ENCODE data around the gene LGALS3.

LGALS3 gene

GRCh38 chr14:55115460-55115859 is 13.6 kb upstream of the LGALS3 start:
- no peak for DNase-seq

DNA sequence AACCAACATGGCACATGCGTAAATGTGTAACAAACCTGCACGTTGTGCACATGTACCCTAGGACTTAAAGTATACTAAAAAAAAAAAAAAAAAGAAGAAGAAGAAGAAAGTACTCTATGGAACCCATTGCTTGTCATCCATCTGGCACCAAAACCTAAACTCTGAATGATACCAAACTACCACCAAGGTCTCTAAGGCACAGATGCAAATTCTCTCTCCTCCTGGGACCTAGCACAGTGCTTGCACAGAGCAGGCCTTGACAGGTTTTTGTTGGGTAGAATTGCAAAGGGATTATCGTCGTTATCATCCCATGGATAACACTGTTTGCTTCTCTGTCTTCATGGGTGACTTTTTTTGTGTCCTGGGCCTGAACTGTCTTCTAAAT is 13.2 kb upstream of the LGALS3 start:
- no peak for DNase-seq

- DNase-seq = no peak
Observed at GRCh38 chr14:55116246-55117030, 12.6 kb upstream of the LGALS3 start.

DNA sequence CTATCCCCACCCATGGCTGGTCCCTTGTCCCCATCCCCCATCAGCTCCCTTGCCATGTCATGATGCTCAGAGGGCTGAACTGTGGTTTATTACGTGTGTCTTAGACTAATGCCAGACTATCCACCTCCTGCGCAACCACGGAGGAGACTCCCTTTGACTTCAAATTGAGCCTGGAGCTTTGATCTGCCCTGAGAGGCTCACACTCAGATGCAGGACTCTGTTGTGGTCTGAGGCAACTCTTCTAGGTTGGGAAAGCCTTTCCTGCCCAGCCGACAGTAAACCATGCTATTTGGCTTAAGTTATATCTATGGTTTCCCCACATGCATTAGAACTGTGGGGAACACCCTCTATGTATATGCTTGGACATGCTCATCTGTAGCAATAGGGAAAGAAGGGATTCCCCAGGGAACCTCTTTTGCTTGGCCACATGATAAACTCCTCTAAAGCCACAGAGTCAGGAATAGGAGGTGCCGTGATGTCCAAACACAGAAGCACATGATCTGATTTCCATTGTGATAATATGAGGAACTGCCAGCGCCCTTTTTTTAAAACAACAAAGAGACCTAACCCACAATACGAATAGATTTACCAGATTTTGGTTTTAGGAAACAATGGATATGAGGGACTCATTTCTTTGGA is 11.1 kb upstream of the LGALS3 start:
- peak; percentile 49 for DNase-seq

DNA sequence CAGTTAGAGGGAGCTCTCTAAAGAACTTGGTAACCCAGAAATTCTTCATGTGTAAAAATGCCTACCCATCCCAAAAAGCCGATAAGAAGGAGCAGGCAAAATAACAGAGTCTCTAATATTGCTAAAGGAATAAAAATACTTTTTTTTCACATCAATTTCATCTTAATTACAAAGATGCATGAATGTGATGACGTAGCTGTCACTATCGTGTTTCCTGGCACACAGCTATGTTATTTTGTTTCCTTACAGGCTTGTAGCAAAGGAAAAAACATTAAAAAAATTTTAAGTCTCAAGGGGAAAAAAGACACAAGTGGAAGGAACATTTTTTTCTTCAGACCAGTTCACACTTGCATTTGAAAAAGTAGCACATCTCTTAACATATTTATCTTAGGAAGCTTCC is 10.3 kb upstream of the LGALS3 start:
- no peak for DNase-seq

GRCh38 chr14:55120571-55121495 is 8.2 kb upstream of the LGALS3 start:
- DNase-seq = no peak

- DNase-seq = no peak
Observed at GRCh38 chr14:55121628-55122439, 7.2 kb upstream of the LGALS3 start.

DNA sequence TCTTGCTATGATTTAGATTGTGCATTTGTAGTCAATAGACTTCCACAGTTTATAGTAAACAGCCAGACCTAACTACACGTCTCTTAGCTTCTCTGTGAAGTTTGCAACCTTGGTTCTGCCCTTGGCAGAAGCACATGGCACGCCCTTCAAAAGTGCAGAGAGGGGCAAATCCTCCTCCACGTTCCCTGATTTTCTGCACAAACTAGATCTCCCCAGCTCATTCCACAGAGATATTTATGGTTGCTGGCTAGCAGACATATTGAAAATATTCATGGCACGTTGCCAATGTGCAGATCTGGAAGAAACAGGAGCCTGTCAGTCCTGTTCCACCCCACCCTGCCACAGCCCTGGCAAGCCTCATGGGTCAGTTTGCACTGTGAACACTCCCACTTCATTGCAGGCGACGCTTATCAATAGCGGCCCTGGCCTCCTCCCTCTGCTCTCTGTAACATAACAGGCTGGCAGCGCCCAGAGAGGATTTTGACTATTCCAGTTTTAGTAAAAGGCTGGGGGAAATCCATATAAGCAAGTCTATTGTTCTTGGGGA is 6.5 kb upstream of the LGALS3 start:
- peak; percentile 62 for DNase-seq

DNA sequence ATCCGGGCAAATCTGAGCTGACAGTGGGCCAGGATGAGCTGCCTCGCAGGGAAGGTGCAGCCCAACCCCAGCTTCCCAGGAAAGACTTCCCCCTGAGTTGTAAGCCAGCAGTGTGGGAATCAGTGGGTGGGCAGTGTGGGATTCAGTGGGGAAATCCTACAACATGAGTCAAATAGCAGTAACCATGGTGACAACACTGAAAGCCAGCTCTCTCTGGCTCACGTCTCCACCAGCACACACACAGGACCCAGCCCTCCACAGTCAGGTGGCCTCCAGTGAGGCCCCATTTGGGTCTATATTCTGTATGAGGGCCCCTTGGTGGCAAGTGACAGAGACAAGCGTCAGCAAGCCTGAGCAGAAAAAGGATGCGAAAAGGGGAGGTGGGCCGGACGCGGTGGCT is 6.0 kb upstream of the LGALS3 start:
- DNase-seq = peak; percentile 65

DNA sequence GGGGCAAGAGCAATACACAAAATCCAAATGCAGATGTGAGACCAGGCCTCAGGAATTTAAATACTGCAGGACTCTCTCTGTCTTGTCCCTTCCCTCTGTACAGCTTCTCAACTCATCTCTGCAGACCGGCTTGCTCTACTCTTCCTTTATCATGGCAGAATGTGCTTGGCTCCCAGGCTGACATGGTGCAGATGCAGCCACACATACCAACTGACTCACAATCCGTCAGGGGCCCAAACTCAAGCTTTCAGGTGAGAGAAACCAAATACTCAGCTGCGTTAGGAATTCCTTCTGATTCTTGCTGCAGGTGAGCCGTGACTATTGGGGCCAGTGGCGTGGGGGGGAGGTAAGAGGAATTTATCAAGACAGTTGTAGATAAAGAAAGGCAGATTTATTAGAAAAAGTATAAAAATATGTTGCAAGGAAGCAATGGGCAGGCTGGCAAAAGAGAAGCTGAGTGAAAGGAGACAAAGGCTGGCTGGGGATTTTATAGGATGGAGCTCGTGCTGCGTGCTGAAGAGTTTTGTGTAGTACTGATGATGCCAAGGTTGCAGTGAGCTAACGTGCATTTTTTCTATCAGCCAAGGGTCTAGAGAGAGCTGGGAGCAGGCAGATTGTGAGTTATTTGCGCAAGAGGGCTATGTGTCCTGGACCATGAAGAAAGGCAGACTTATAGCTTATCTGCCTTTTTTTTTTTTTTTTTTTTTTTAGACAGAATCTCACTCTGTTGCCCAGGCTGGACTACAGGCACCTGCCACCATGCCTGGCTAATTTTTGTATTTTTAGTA is 5.0 kb upstream of the LGALS3 start:
- no peak for DNase-seq

DNA sequence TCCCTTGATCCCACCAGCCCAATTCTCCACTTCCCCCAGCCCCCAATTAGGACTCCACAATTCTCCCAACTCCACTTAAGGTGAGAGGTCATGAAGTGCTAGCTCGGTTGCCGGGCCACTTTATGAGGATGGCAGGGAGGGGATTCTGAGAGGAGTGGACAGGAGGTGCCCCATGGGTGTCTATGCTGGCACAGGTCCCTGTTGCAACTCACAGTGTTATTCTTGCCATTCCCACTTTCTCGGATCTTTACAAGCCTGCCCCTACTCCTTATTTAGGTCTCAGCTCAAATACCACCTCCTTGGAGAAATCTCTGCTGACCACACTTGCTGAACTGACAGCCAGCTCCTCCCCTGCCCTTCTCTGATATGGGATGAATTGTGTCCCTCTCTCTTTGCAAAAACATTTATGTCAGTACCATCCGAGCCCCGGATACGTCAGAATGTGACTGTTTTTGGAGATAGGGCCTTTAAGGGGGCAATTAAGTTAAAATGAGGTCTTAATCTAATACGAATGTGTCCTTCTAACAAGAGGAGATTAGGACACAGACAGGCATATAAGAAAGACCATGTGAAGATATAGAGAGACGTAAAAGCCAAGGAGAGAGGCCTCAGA is 4.2 kb upstream of the LGALS3 start:
- DNase-seq = no peak

- DNase-seq = no peak
Observed at GRCh38 chr14:55125403-55125802, 3.6 kb upstream of the LGALS3 start.

DNA sequence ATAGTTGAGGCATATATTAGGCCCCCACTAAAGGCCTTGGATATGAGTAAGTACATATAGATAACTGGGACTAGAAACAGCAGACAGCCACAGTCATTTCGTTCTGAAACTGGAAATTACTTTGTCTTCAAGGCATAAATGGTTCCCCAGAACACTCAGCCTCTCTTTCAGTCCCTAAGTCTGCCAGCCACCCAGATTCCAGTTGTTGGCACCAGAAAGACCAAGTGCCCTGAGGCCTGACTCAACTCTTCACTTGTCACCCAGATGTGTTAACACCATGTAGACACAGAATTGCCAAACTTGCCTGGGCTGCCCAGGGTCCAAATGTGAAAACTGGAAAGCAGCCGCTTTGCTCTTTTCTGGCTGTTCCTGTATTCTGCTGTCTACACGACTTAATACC is 3.0 kb upstream of the LGALS3 start:
- DNase-seq = no peak

DNA sequence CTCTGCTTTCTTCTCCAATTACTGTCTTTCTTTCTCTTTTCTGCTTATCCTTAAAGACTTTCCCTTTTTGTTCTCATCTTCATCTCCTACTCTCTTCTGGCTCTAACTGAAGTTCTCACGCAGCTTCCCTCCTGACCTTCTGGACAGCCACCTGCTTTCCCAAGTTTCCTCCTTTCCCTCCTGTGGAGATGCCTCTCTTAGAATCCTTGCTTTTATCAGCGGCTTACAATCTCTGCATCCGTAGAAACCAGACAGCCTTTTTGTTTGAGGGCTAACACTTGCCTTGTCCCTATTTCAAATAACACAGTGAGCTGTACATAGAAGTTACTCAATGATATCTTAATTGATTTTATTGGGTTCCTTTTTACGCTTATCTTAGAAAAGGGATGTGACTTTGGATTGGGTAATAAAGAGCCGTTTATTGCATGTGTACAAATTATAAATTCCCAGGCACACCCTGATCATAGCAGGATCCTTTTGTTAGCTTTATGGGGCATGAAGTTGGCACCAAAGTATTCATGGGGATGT is 2.1 kb upstream of the LGALS3 start:
- DNase-seq = no peak

DNA sequence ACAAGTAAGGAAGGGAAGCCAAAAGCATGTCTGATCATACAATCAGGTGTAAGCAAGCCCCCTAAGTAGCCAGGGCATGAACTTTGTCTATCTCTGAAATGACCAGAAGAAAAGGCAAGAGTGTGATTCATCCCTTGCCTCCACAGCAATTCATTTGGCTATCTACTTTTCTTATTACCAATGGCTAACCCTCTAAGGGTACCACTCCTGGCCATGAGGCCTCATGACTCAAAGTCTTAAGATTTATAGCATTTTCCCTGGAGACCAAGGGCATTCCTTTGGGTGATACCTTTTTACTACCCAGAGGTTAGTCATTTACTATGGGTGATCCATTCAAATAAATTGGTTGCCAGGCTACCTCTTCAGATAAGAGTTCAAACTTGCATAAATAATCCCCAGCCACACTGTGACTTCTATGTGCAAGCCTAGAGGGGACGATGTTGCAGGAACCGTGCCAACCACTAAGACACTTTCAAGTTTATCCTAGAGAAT is 1.5 kb upstream of the LGALS3 start:
- DNase-seq = no peak

GRCh38 chr14:55128386-55129085 is 516 bp upstream of the LGALS3 start:
- no peak for DNase-seq

GRCh38 chr14:55129428-55130195 is 560 bp downstream of the LGALS3 start:
- DNase-seq = peak; percentile 73

DNA sequence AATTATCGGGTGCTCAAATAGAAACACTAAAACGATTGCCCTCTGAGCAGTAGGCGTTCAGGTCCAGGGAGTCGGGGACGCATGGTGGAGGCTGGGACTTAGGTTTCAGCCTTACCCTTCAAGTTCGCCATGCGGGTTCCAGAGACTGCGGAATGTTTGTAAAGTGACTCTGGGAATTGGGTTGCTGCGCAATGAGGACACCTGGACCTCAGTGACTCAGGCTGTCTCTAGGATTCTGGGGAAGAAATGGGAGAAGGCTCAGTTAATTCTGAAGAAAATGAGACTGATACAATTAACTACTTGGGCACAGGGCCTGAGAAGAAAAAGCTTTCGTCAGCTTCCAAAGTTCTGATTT is 1.1 kb downstream of the LGALS3 start:
- DNase-seq = no peak
